ENCODE results near the gene ALDH16A1.

GRCh38 chr19:49420227-49420626, 32.8 kb upstream of the ALDH16A1 start:
- TF ChIP-seq CTCF (IDR thresholded peaks at IDR 0.05) = no peak
- TF ChIP-seq POLR2A (IDR thresholded peaks at IDR 0.05) = no peak
- TF ChIP-seq EP300 (IDR thresholded peaks at IDR 0.05) = no peak
